Hepatocyte (in vitro differentiated cells): ENCODE data around the gene EXOC6B. TPM values are rescaled to one million over a fixed set of nuclear protein-coding genes. Genes with fewer than 3 reads are reported as not detected.
"Not testable (repeated sequence)": the region's sequence is repeated elsewhere in the genome, so short reads cannot be mapped to it uniquely, and the experiment has no call there.

Experiments
- DNase-seq: peaks from one replicate; pipeline ENCODE4 v3.0.0-alpha.2; 2016; ENCODE audit warnings: low spot score
- H2AFZ ChIP-seq: fragments of 200-600 bp; sonication (generic); 2 replicates; pipeline ENCODE4 v1.6.0; 2016; ENCODE audit warnings: antibody characterized with exemption, mild to moderate bottlenecking
- H3K27ac ChIP-seq: fragments of 200-600 bp; sonication (generic); 2 replicates; pipeline ENCODE4 v1.5.1; 2016; ENCODE audit warnings: mild to moderate bottlenecking
- H3K27me3 ChIP-seq: fragments of 200-600 bp; sonication (generic); 2 replicates; pipeline ENCODE4 v1.6.1; 2016
- H3K36me3 ChIP-seq: fragments of 200-600 bp; sonication (generic); replicated peaks from 2 replicates; pipeline ENCODE4 v1.5.1; 2016; ENCODE audit warnings: low read depth; ENCODE audit not compliant: insufficient read depth
- H3K4me1 ChIP-seq: fragments of 200-600 bp; sonication (generic); 2 replicates; pipeline ENCODE4 v1.5.1; 2016; ENCODE audit warnings: mild to moderate bottlenecking, moderate library complexity; ENCODE audit not compliant: insufficient read depth
- H3K4me2 ChIP-seq: fragments of 200-600 bp; sonication (generic); 2 replicates; pipeline ENCODE4 v1.6.0; 2016
- H3K4me3 ChIP-seq: fragments of 200-600 bp; sonication (generic); 2 replicates; pipeline ENCODE4 v1.5.1; 2016; ENCODE audit warnings: mild to moderate bottlenecking
- H3K79me2 ChIP-seq: fragments of 200-600 bp; sonication (generic); 2 replicates; pipeline ENCODE4 v1.6.0; 2017; ENCODE audit warnings: mild to moderate bottlenecking
- H3K9me2 ChIP-seq: fragments of 200-600 bp; sonication (generic); replicated peaks from 2 replicates; pipeline ENCODE4 v1.6.0; 2017; ENCODE audit warnings: mild to moderate bottlenecking; ENCODE audit not compliant: insufficient read depth
- H3K9me3 ChIP-seq: fragments of 200-600 bp; sonication (generic); 2 replicates; pipeline ENCODE4 v1.5.1; 2016; ENCODE audit warnings: low read depth, mild to moderate bottlenecking
- H4K20me1 ChIP-seq: fragments of 200-600 bp; sonication (generic); 2 replicates; pipeline ENCODE4 v1.6.0; 2016; ENCODE audit warnings: mild to moderate bottlenecking; ENCODE audit not compliant: insufficient read depth, poor library complexity, severe bottlenecking
- CTCF ChIP-seq: fragments of 200-600 bp; sonication (generic); IDR thresholded peaks from 2 replicates; pipeline ENCODE4 v1.5.1; 2016; ENCODE audit warnings: antibody characterized with exemption, mild to moderate bottlenecking; ENCODE audit not compliant: poor library complexity
- EZH2 ChIP-seq: fragments of 200-600 bp; sonication (generic); IDR thresholded peaks from 2 replicates; pipeline ENCODE4 v1.6.1; 2016; ENCODE audit warnings: antibody characterized with exemption, mild to moderate bottlenecking, borderline replicate concordance
- EZH2phosphoT487 ChIP-seq: fragments of 200-600 bp; sonication (generic); IDR thresholded peaks from one replicate; pipeline ENCODE4 v1.6.1; 2018; ENCODE audit warnings: antibody characterized with exemption, mild to moderate bottlenecking, low read depth, moderate library complexity; ENCODE audit not compliant: unreplicated experiment, severe bottlenecking
- WGBS: methylation state at CpG from one replicate; pipeline ENCODE4 v1.1.6; 2016; ENCODE audit warnings: low lambda C conversion rate; ENCODE audit errors: missing lambda C conversion rate; 5-methylcytosine and 5-hydroxymethylcytosine counted together
- polyA plus RNA-seq: library from polyadenylated mRNA; unstranded; fragments of >200 nt; fragmentation: Nextera tagmentation; extraction: Ambion mirVana; gene quantifications from 2 replicates; pipeline ENCODE4 v1.2.1, GENCODE V29; 2016
- total RNA-seq: library from RNA; depleted of rRNA; stranded (reverse); fragments of >200 nt; gene quantifications from 2 replicates; pipeline ENCODE4 v1.2.3, GENCODE V29; 2014

EXOC6B gene
- total and polyA plus RNA-seq, 2 experiments from 2014 or later: 11.8 to 36.2 TPM

- Histone ChIP-seq H3K79me2 (peaks cover 17% of the 10 kb centered on the region), H3K4me3 (no peak overlapping the region), H3K36me3 (no peaks in the 10 kb centered on the region), H3K9me2 (no peaks in the 10 kb centered on the region), H3K4me1 (no peaks in the 10 kb centered on the region), H2AFZ (no peak overlapping the region), H3K9me3 (no peaks in the 10 kb centered on the region), H3K27ac (no peak overlapping the region), H3K27me3 (no peaks in the 10 kb centered on the region), H3K4me2 (no peak overlapping the region), H4K20me1 (no peaks in the 10 kb centered on the region)
- TF ChIP-seq EZH2phosphoT487 (no peak), CTCF (no peak), EZH2 (no peak)
- no peak for DNase-seq
- WGBS: 91% methylated on average over 1 of the region's 2 CpGs
Measured at GRCh38 chr2:72661985-72662384, 163.8 kb downstream of the EXOC6B start.

- 94% methylated on average over 6 of the region's 6 CpGs for WGBS
- H3K9me3 ChIP-seq: no peaks in the 10 kb centered on the region
- no peaks in the 10 kb centered on the region for H3K4me1 ChIP-seq
- no peaks in the 10 kb centered on the region for H3K27me3 ChIP-seq
- TF ChIP-seq EZH2 (no peak), CTCF (no peak), EZH2phosphoT487 (no peak)
- no peak overlapping the region for H2AFZ ChIP-seq
- no peaks in the 10 kb centered on the region for H3K36me3 ChIP-seq
- H3K4me3 ChIP-seq: no peak overlapping the region
- H3K79me2 ChIP-seq: no peaks in the 10 kb centered on the region
- H3K4me2 ChIP-seq: no peak overlapping the region
- no peaks in the 10 kb centered on the region for H4K20me1 ChIP-seq
- no peaks in the 10 kb centered on the region for H3K9me2 ChIP-seq
- no peak for DNase-seq
- H3K27ac ChIP-seq: no peak overlapping the region
Measured at GRCh38 chr2:72649810-72650209, 176.0 kb downstream of the EXOC6B start.

- H3K27me3 ChIP-seq, H3K36me3 ChIP-seq, H3K4me3 ChIP-seq, DNase-seq, H3K9me2 ChIP-seq, H4K20me1 ChIP-seq, H3K9me3 ChIP-seq, H3K27ac ChIP-seq, H2AFZ ChIP-seq, H3K4me2 ChIP-seq, H3K79me2 ChIP-seq, H3K4me1 ChIP-seq: not testable (repeated sequence)
- WGBS: 95% methylated on average over 8 of the region's 8 CpGs
Measured at GRCh38 chr2:72641221-72641620, 184.6 kb downstream of the EXOC6B start.

- Histone ChIP-seq H3K36me3 (no peaks in the 10 kb centered on the region), H3K79me2 (peaks cover 3% of the 10 kb centered on the region), H3K27ac (no peak overlapping the region), H3K4me2 (no peak overlapping the region), H3K4me3 (no peak overlapping the region), H2AFZ (no peak overlapping the region), H4K20me1 (no peaks in the 10 kb centered on the region), H3K27me3 (no peaks in the 10 kb centered on the region), H3K9me2 (no peaks in the 10 kb centered on the region), H3K9me3 (no peaks in the 10 kb centered on the region), H3K4me1 (no peaks in the 10 kb centered on the region)
- no peak for DNase-seq
- TF ChIP-seq EZH2 (no peak), EZH2phosphoT487 (no peak), CTCF (no peak)
- WGBS: 95% methylated on average over 6 of the region's 6 CpGs
Measured at GRCh38 chr2:72638600-72639211, 187.1 kb downstream of the EXOC6B start.
